GM23338 (cell line): ENCODE measurements around the gene GALNT9. TPM values are rescaled to one million over a fixed set of nuclear protein-coding genes. Genes with fewer than 3 reads are reported as not detected.

ENCODE experiments used
- ATAC-seq: fragments of 200-7000 bp; cut with Tn5 transposase; 3 replicates; pipeline ENCODE4 v1.9.1; 2020
- DNase-seq: peaks from one replicate; pipeline ENCODE4 v3.0.0-alpha.2; 2015; ENCODE audit warnings: low spot score
- H2AFZ ChIP-seq: fragments of 200-600 bp; sonication (generic); 2 replicates; pipeline ENCODE4 v1.8.0; 2016; ENCODE audit warnings: antibody characterized with exemption, mild to moderate bottlenecking, moderate library complexity
- H3F3A ChIP-seq: fragments of 200-600 bp; sonication (generic); replicated peaks from 2 replicates; pipeline ENCODE4 v1.8.0; 2017; ENCODE audit warnings: antibody characterized with exemption, mixed run types, low read depth
- H3K27ac ChIP-seq: fragments of 200-600 bp; sonication (generic); 2 replicates; pipeline ENCODE4 v1.6.1; 2016; ENCODE audit warnings: low read depth
- H3K27me3 ChIP-seq: fragments of 200-600 bp; sonication (generic); 2 replicates; pipeline ENCODE4 v1.8.0; 2016; ENCODE audit warnings: mild to moderate bottlenecking, mixed run types, moderate library complexity; ENCODE audit not compliant: insufficient read depth
- H3K36me3 ChIP-seq: fragments of 200-600 bp; sonication (generic); 2 replicates; pipeline ENCODE4 v1.8.0; 2016; ENCODE audit warnings: mild to moderate bottlenecking; ENCODE audit not compliant: insufficient read depth
- H3K4me1 ChIP-seq: fragments of 200-600 bp; sonication (generic); 2 replicates; pipeline ENCODE4 v1.8.0; 2016; ENCODE audit warnings: mild to moderate bottlenecking, moderate library complexity; ENCODE audit not compliant: insufficient read depth
- H3K4me2 ChIP-seq: fragments of 200-600 bp; sonication (generic); 2 replicates; pipeline ENCODE4 v1.7.1; 2017; ENCODE audit warnings: mixed run types
- H3K4me3 ChIP-seq: fragments of 200-600 bp; sonication (generic); 2 replicates; pipeline ENCODE4 v1.6.1; 2016; ENCODE audit warnings: mixed run types
- H3K79me2 ChIP-seq: fragments of 200-600 bp; sonication (generic); replicated peaks from 2 replicates; pipeline ENCODE4 v1.8.0; 2017; ENCODE audit warnings: mild to moderate bottlenecking; ENCODE audit not compliant: insufficient read depth
- H3K9me2 ChIP-seq: fragments of 200-600 bp; sonication (generic); 2 replicates; pipeline ENCODE4 v1.8.0; 2017; ENCODE audit not compliant: insufficient read depth
- H4K20me1 ChIP-seq: fragments of 200-600 bp; sonication (generic); replicated peaks from 2 replicates; pipeline ENCODE4 v1.8.0; 2017; ENCODE audit warnings: mild to moderate bottlenecking; ENCODE audit not compliant: insufficient read depth
- H3K27ac Mint-ChIP-seq: 2 replicates; pipeline ENCODE4 v1.8.0; 2020; ENCODE audit warnings: inconsistent platforms, mild to moderate bottlenecking, moderate library complexity, mixed read lengths
- H3K27me3 Mint-ChIP-seq: 3 replicates; pipeline ENCODE4 v1.8.0; 2022; ENCODE audit warnings: low read depth, mild to moderate bottlenecking, moderate library complexity, mixed read lengths, inconsistent platforms; ENCODE audit not compliant: insufficient read depth, poor library complexity
- H3K36me3 Mint-ChIP-seq: 3 replicates; pipeline ENCODE4 v1.8.0; 2021; ENCODE audit warnings: low read depth, mild to moderate bottlenecking, inconsistent platforms, moderate library complexity, mixed read lengths
- H3K4me1 Mint-ChIP-seq: 3 replicates; pipeline ENCODE4 v1.8.0; 2020; ENCODE audit warnings: mild to moderate bottlenecking, inconsistent platforms, mixed read lengths
- H3K4me3 Mint-ChIP-seq: 3 replicates; pipeline ENCODE4 v1.8.0; 2021; ENCODE audit warnings: moderate library complexity, mild to moderate bottlenecking, inconsistent platforms, mixed read lengths
- H3K9me3 Mint-ChIP-seq: 3 replicates; pipeline ENCODE4 v1.8.0; 2020; ENCODE audit warnings: moderate library complexity, mild to moderate bottlenecking, inconsistent platforms, mixed read lengths
- CREB1 ChIP-seq: fragments of 250-450 bp; sonication (Bioruptor Pico); IDR thresholded peaks from 2 replicates; pipeline ENCODE4 v1.5.0; 2020; ENCODE audit warnings: low read depth, mild to moderate bottlenecking, moderate library complexity
- CTCF ChIP-seq, 2 experiments: fragments of 200-600 bp in 1 of 2; sonication (generic) in 1 of 2; conservative IDR thresholded peaks; 2 replicates each; pipeline versions ENCODE4 v1.5.1 to v1.6.1; 2016 to 2017; ENCODE audit warnings: antibody characterized with exemption in 2 of 2, low read depth in 2 of 2, mild to moderate bottlenecking in 2 of 2, moderate library complexity in 1 of 2
- ETS1 ChIP-seq: IDR thresholded peaks from 2 replicates; pipeline ENCODE4 v1.6.1; 2016; ENCODE audit warnings: antibody characterized with exemption
- EZH2 ChIP-seq: fragments of 200-600 bp; sonication (generic); IDR thresholded peaks from one replicate; pipeline ENCODE4 v1.8.0; 2017; ENCODE audit warnings: antibody characterized with exemption, mild to moderate bottlenecking, low read depth; ENCODE audit not compliant: unreplicated experiment
- EZH2phosphoT487 ChIP-seq: fragments of 200-600 bp; sonication (generic); IDR thresholded peaks from one replicate; pipeline ENCODE4 v1.8.1; 2018; ENCODE audit warnings: antibody characterized with exemption; ENCODE audit not compliant: unreplicated experiment
- JUNB ChIP-seq: IDR thresholded peaks from one replicate; pipeline ENCODE4 v1.6.1; 2016; ENCODE audit warnings: antibody characterized with exemption; ENCODE audit not compliant: unreplicated experiment
- NANOG ChIP-seq: IDR thresholded peaks from 2 replicates; pipeline ENCODE4 v1.6.1; 2016; ENCODE audit warnings: antibody characterized with exemption, borderline replicate concordance
- POLR2AphosphoS5 ChIP-seq: IDR thresholded peaks from 2 replicates; pipeline ENCODE4 v1.6.1; 2016; ENCODE audit warnings: antibody characterized with exemption, low read depth
- STAT1 ChIP-seq: IDR thresholded peaks from one replicate; pipeline ENCODE4 v1.6.1; 2016; ENCODE audit warnings: antibody characterized with exemption; ENCODE audit not compliant: unreplicated experiment
- ZNF114 ChIP-seq: fragments of 250-450 bp; sonication (Bioruptor Pico); IDR thresholded peaks from 2 replicates; pipeline ENCODE4 v1.5.0; 2020; ENCODE audit warnings: mild to moderate bottlenecking, moderate library complexity
- ZNF331 ChIP-seq: fragments of 250-450 bp; sonication (Bioruptor Pico); IDR thresholded peaks from 2 replicates; pipeline ENCODE4 v1.5.0; 2020; ENCODE audit warnings: low read depth, mild to moderate bottlenecking, moderate library complexity
- polyA plus RNA-seq: library from polyadenylated mRNA; unstranded; fragments of >200 nt; fragmentation: Nextera tagmentation; extraction: Ambion mirVana; gene quantifications from 2 replicates; pipeline ENCODE4 v1.2.1, GENCODE V29; 2016
- total RNA-seq: library from RNA; depleted of rRNA; stranded (reverse); fragments of >200 nt; shearing (Covaris generic); gene quantifications from 2 replicates; pipeline ENCODE4 v1.2.3, GENCODE V29; 2014
- TF ChIP-seq, protein P1 (sequence below): IDR thresholded peaks from one replicate; pipeline ENCODE4 v1.6.1; 2018; ENCODE audit warnings: antibody characterized with exemption; ENCODE audit not compliant: unreplicated experiment
- TF ChIP-seq, protein P2 (sequence below): fragments of 250-450 bp; sonication (Bioruptor Pico); IDR thresholded peaks from 2 replicates; pipeline ENCODE4 v1.5.0; 2020; ENCODE audit warnings: mild to moderate bottlenecking, moderate library complexity

Gene GALNT9
- total and polyA plus RNA-seq, 2 experiments from 2014 or later, result 0.81 to 2.5 TPM

DNA sequence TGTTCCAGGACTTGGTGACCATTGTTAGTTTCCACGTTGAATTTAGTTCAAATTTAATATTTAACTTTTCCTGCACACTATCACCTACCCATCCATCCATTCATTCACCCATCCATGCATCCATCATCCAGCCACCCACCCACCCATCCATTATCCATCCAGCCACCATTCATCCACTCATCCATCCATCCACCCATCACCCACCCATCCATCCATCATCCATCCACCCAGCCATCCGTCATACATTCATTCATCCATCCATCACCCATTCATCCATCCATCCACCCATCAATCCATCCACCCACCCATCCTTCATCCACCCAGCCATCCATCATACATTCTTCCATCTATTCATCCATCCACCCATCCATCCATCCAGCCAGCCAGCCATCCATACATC, 163.3 kb downstream of the GALNT9 start:
- H3K27ac ChIP-seq, result no peak overlapping the region
- H3K9me2 ChIP-seq, result no peaks in the 10 kb centered on the region
- no peaks in the 10 kb centered on the region; the same call in 2 of the 3 replicates for H3K36me3 Mint-ChIP-seq
- H3K27ac Mint-ChIP-seq, result no peak overlapping the region
- H3K27me3 Mint-ChIP-seq, result peaks cover 11% of the 10 kb centered on the region
- no peak overlapping the region for H3K4me3 Mint-ChIP-seq
- no peak for ATAC-seq
- H3K36me3 ChIP-seq, result no peaks in the 10 kb centered on the region
- no peaks in the 10 kb centered on the region for H3K79me2 ChIP-seq
- H3F3A ChIP-seq, result no peaks in the 10 kb centered on the region
- no peak overlapping the region for H3K4me3 ChIP-seq
- TF ChIP-seq ZNF114 (no peak), JUNB (no peak), EZH2 (no peak), EZH2phosphoT487 (no peak), POLR2AphosphoS5 (no peak), NANOG (no peak), STAT1 (no peak), CTCF (conservative IDR thresholded peaks at IDR 0.05; ENCODE audit: low read depth in 2 of 2) (no peak), ETS1 (no peak), ZNF331 (no peak), CREB1 (CRISPR knock-in tag) (no peak)
- TF ChIP-seq, protein P1, sequence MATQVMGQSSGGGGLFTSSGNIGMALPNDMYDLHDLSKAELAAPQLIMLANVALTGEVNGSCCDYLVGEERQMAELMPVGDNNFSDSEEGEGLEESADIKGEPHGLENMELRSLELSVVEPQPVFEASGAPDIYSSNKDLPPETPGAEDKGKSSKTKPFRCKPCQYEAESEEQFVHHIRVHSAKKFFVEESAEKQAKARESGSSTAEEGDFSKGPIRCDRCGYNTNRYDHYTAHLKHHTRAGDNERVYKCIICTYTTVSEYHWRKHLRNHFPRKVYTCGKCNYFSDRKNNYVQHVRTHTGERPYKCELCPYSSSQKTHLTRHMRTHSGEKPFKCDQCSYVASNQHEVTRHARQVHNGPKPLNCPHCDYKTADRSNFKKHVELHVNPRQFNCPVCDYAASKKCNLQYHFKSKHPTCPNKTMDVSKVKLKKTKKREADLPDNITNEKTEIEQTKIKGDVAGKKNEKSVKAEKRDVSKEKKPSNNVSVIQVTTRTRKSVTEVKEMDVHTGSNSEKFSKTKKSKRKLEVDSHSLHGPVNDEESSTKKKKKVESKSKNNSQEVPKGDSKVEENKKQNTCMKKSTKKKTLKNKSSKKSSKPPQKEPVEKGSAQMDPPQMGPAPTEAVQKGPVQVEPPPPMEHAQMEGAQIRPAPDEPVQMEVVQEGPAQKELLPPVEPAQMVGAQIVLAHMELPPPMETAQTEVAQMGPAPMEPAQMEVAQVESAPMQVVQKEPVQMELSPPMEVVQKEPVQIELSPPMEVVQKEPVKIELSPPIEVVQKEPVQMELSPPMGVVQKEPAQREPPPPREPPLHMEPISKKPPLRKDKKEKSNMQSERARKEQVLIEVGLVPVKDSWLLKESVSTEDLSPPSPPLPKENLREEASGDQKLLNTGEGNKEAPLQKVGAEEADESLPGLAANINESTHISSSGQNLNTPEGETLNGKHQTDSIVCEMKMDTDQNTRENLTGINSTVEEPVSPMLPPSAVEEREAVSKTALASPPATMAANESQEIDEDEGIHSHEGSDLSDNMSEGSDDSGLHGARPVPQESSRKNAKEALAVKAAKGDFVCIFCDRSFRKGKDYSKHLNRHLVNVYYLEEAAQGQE, result no peak
- TF ChIP-seq, protein P2, sequence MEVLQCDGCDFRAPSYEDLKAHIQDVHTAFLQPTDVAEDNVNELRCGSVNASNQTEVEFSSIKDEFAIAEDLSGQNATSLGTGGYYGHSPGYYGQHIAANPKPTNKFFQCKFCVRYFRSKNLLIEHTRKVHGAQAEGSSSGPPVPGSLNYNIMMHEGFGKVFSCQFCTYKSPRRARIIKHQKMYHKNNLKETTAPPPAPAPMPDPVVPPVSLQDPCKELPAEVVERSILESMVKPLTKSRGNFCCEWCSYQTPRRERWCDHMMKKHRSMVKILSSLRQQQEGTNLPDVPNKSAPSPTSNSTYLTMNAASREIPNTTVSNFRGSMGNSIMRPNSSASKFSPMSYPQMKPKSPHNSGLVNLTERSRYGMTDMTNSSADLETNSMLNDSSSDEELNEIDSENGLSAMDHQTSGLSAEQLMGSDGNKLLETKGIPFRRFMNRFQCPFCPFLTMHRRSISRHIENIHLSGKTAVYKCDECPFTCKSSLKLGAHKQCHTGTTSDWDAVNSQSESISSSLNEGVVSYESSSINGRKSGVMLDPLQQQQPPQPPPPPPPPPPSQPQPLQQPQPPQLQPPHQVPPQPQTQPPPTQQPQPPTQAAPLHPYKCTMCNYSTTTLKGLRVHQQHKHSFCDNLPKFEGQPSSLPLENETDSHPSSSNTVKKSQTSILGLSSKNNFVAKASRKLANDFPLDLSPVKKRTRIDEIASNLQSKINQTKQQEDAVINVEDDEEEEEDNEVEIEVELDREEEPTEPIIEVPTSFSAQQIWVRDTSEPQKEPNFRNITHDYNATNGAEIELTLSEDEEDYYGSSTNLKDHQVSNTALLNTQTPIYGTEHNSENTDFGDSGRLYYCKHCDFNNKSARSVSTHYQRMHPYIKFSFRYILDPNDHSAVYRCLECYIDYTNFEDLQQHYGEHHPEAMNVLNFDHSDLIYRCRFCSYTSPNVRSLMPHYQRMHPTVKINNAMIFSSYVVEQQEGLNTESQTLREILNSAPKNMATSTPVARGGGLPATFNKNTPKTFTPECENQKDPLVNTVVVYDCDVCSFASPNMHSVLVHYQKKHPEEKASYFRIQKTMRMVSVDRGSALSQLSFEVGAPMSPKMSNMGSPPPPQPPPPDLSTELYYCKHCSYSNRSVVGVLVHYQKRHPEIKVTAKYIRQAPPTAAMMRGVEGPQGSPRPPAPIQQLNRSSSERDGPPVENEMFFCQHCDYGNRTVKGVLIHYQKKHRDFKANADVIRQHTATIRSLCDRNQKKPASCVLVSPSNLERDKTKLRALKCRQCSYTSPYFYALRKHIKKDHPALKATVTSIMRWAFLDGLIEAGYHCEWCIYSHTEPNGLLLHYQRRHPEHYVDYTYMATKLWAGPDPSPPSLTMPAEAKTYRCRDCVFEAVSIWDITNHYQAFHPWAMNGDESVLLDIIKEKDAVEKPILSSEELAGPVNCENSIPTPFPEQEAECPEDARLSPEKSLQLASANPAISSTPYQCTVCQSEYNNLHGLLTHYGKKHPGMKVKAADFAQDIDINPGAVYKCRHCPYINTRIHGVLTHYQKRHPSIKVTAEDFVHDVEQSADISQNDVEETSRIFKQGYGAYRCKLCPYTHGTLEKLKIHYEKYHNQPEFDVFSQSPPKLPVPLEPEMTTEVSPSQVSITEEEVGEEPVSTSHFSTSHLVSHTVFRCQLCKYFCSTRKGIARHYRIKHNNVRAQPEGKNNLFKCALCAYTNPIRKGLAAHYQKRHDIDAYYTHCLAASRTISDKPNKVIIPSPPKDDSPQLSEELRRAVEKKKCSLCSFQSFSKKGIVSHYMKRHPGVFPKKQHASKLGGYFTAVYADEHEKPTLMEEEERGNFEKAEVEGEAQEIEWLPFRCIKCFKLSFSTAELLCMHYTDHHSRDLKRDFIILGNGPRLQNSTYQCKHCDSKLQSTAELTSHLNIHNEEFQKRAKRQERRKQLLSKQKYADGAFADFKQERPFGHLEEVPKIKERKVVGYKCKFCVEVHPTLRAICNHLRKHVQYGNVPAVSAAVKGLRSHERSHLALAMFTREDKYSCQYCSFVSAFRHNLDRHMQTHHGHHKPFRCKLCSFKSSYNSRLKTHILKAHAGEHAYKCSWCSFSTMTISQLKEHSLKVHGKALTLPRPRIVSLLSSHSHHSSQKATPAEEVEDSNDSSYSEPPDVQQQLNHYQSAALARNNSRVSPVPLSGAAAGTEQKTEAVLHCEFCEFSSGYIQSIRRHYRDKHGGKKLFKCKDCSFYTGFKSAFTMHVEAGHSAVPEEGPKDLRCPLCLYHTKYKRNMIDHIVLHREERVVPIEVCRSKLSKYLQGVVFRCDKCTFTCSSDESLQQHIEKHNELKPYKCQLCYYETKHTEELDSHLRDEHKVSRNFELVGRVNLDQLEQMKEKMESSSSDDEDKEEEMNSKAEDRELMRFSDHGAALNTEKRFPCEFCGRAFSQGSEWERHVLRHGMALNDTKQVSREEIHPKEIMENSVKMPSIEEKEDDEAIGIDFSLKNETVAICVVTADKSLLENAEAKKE, result no peak
- no peak overlapping the region for H3K4me2 ChIP-seq
- peaks cover 13% of the 10 kb centered on the region for H3K9me3 Mint-ChIP-seq
- DNase-seq, result no peak
- no peak overlapping the region for H2AFZ ChIP-seq
- no peaks in the 10 kb centered on the region for H4K20me1 ChIP-seq
- H3K4me1 Mint-ChIP-seq, result no peaks in the 10 kb centered on the region
- no peaks in the 10 kb centered on the region for H3K4me1 ChIP-seq
- no peaks in the 10 kb centered on the region for H3K27me3 ChIP-seq
